Neural crest cell (in vitro differentiated cells): ENCODE data around the gene PMVK. TPM values are rescaled to one million over a fixed set of nuclear protein-coding genes. Genes with fewer than 3 reads are reported as not detected.

Experiments
- DNase-seq: peaks from one replicate; pipeline ENCODE4 v3.0.0; 2021; ENCODE audit warnings: low read depth, mixed read lengths, low spot score
- H3K27ac Mint-ChIP-seq: one replicate; pipeline ENCODE4 v1.8.0; 2021; ENCODE audit warnings: mild to moderate bottlenecking, mixed read lengths; ENCODE audit not compliant: unreplicated experiment
- H3K27me3 Mint-ChIP-seq: 2 replicates; pipeline ENCODE4 v1.8.0; 2021; ENCODE audit warnings: low read depth, mild to moderate bottlenecking, mixed read lengths
- H3K36me3 Mint-ChIP-seq: 2 replicates; pipeline ENCODE4 v1.8.0; 2021; ENCODE audit warnings: low read depth, mild to moderate bottlenecking, mixed read lengths
- H3K4me1 Mint-ChIP-seq: 2 replicates; pipeline ENCODE4 v1.8.0; 2021; ENCODE audit warnings: mixed read lengths
- H3K4me3 Mint-ChIP-seq: one replicate; pipeline ENCODE4 v1.8.0; 2021; ENCODE audit warnings: mild to moderate bottlenecking, mixed read lengths
- H3K9me3 Mint-ChIP-seq: 2 replicates; pipeline ENCODE4 v1.8.0; 2021; ENCODE audit warnings: mixed read lengths
- CTCF ChIP-seq: fragments of 200-600 bp; sonication (generic); conservative IDR thresholded peaks from 2 replicates; pipeline ENCODE4 v1.5.0; 2021; ENCODE audit warnings: antibody characterized with exemption, mild to moderate bottlenecking
- total RNA-seq: library from RNA; stranded (reverse); gene quantifications from 2 replicates; pipeline ENCODE4 v1.2.1, GENCODE V29; 2021

PMVK gene
- total RNA-seq, 1 donor from 2014 or later, result 37.0 TPM

DNA sequence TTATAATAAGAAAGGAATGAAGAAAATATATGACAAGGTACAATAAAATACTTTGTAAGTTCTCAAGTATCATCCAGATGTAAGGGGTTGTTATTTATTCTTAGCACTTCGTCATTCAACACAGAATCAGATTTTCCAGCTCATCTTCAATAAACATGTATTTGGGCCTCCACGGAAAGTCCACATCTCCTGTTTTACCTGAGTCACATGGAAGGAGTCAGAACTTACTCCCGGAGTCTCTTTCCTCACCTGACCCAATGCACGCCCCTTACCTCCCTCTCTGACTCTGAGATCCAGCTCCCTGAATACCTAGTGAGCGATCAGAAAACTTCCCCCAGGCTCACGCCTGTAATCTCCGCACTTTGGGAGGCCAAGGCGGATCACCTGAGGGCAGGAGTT is 1.5 kb upstream of the PMVK start:
- Mint-ChIP-seq H3K27me3 (no peaks in the 10 kb centered on the region), H3K9me3 (no peaks in the 10 kb centered on the region), H3K4me1 (peaks cover 53% of the 10 kb centered on the region), H3K4me3 (peak overlapping the region; percentile 90), H3K36me3 (no peaks in the 10 kb centered on the region), H3K27ac (peak overlapping the region; percentile 100)
- no peak for DNase-seq
- no peak for TF ChIP-seq CTCF

DNA sequence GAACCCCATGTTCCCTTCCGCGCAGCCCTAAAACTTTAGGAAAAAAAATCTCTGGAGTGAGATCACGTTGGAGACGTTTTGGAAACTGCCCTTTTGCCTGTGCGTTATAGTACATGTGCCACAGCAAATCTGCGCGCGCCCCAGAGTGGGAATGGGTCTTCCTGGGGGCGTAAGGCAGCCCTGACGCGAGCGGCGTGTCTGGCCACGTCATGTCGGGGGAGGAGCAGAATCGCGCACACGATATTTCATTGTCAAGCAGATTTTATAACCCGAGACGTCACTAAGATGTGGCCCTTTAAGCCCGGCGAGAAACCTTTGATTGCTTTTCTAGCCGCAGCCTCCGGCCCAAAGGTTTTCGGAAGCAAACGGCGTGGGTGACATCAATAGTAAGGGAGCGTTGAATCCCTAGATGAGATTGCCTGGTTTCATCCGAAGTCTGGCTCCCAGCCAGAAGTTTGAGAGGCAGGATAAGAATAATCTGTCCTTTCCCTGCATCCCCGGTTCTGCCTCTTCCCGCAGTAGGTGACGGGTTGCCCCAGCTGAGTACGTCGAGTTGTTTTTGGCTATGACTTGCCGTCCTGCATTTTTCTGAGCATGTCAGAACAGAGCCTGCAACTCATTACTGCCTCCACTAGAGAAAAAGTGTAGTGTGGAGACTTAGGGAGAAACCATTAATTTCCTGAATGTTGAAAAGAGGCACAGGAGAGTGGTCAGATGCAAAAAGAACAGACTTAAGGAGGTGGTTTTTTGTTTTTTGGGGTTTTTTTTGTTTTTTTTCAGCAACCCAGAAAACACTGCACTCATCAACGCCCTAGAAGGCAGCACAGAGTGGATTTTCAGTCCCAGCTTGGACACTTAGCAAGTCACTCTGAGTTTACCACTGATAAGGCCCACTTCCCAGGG is 817 bp upstream of the PMVK start:
- Mint-ChIP-seq H3K4me3 (peak overlapping the region; percentile 90), H3K36me3 (no peaks in the 10 kb centered on the region), H3K9me3 (no peaks in the 10 kb centered on the region), H3K4me1 (peaks cover 53% of the 10 kb centered on the region), H3K27ac (peak overlapping the region; percentile 100), H3K27me3 (no peaks in the 10 kb centered on the region)
- no peak for DNase-seq
- peak; percentile 43 for TF ChIP-seq CTCF

DNA sequence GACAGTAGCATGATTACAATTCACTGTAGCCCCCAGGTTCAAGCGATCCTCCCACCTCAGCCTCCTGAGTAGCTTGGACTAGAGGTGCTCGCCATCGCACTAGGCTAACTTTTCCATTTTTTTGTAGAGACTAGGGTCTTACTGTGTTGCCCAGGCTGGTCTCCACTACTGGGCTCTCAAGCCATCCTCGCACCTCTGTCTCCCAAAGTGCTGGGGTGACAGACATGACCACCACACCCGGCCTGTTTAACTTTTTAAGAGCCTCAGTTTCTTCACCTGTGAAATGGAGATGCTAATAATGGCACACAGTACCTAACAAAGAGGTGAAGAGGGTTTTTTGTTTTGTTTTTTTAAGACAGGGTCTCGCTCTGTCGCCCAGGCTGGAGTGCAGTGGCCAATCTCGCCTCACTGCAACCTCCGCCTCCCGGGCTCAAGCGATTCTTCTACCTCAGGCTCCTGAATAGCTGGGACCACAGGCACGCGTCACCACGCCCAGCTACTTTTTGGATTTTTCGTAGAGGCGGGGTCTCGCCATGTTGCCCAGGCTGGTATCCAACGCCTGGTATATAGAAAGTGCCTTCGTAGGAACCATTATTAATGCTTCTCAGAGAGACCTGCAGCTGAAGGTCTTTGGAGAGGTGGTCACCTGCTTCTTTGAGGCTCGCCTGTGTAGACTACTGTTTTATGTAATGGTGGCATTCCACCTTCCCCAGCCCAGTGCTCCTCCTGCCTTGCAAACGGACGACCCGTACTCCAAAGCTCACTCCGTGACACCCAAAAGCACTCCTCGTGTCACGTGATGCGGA is 567 bp downstream of the PMVK start:
- no peaks in the 10 kb centered on the region for H3K36me3 Mint-ChIP-seq
- H3K4me3 Mint-ChIP-seq, result peak overlapping the region; percentile 90
- peak overlapping the region; percentile 100 for H3K27ac Mint-ChIP-seq
- no peaks in the 10 kb centered on the region for H3K27me3 Mint-ChIP-seq
- H3K9me3 Mint-ChIP-seq, result no peaks in the 10 kb centered on the region
- no peak for TF ChIP-seq CTCF
- peaks cover 43% of the 10 kb centered on the region for H3K4me1 Mint-ChIP-seq
- DNase-seq, result no peak

- no peak for DNase-seq
- H3K27ac Mint-ChIP-seq, result no peak overlapping the region
- H3K4me1 Mint-ChIP-seq, result peaks cover 34% of the 10 kb centered on the region
- H3K36me3 Mint-ChIP-seq, result no peaks in the 10 kb centered on the region
- TF ChIP-seq CTCF, result no peak
- no peaks in the 10 kb centered on the region for H3K27me3 Mint-ChIP-seq
- H3K4me3 Mint-ChIP-seq, result peak overlapping the region; percentile 65
- H3K9me3 Mint-ChIP-seq, result no peaks in the 10 kb centered on the region
Observed at GRCh38 chr1:154934358-154934948, 2.1 kb downstream of the PMVK start.

- TF ChIP-seq CTCF, result no peak
- no peaks in the 10 kb centered on the region for H3K27me3 Mint-ChIP-seq
- no peak overlapping the region for H3K4me3 Mint-ChIP-seq
- H3K36me3 Mint-ChIP-seq, result peaks cover 8% of the 10 kb centered on the region
- H3K9me3 Mint-ChIP-seq, result no peaks in the 10 kb centered on the region
- H3K4me1 Mint-ChIP-seq, result peaks cover 13% of the 10 kb centered on the region
- no peak for DNase-seq
- H3K27ac Mint-ChIP-seq, result no peak overlapping the region
Observed at GRCh38 chr1:154931940-154932487, 4.5 kb downstream of the PMVK start.
